Measurements from ENCODE around the gene CLASP1. TPM values are rescaled to one million over a fixed set of nuclear protein-coding genes. Genes with fewer than 3 reads are reported as not detected.
"Not testable (repeated sequence)": the region's sequence is repeated elsewhere in the genome, so short reads cannot be mapped to it uniquely, and the experiment has no call there.

The CLASP1 gene
- total RNA-seq = 31.0 TPM

DNA sequence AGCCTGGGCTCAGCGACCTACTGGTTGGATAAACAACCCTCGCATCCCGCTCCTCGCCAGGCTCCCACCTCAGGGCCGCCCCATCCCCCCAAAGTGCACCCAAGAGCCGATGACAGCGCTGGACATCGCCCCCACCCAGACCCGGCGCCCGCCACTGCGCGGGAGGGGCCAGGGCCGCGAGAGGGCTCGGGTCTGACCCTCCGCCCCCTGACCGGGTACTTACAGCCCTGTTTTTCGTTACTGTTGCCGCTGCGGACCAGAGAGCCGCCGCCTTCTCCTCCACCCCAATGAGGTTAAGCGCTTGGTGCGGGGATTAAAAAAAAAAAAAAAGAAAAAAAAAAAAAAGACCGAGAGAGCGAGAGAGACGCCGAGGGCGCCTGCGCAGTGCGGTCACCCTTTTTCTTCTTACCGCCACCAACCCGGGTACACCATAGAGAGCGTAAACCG lies at the start of gene CLASP1:
Gene CLASP1, minus strand, starts transcription at position 314 of the 447 bp plus-strand sequence. CDS start 43,567 bp downstream, outside the sequence.
- ATAC-seq = no peak

DNA sequence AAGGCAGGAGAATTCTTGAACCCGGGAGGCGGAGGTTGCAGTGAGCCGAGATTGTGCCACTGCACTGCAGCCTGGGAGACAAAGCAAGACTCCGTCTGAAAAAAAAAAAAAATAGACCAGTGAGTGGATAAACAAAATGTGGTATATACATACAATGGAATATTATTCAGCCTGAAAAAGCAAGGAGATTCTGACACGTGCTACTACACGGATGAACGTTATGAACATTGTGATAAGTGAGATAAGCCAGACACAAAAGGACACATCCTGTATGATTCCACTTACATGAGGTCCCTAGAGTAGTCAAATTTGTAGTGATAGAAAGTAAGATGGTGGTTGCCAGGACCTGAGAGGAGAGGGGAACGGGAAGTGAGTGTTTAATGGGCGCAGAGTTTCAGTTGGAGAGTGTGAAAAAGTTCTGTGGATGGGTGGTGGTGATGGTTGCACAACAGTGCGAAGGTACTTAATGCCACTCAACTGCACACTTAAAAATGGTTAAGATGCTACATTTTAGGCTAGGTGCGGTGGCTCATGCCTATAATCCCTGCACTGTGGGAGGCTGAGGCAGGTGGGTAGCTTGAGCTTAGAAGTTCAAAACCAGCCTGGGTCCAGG lies 49.2 kb upstream of the CLASP1 start:
- ATAC-seq = no peak

DNA sequence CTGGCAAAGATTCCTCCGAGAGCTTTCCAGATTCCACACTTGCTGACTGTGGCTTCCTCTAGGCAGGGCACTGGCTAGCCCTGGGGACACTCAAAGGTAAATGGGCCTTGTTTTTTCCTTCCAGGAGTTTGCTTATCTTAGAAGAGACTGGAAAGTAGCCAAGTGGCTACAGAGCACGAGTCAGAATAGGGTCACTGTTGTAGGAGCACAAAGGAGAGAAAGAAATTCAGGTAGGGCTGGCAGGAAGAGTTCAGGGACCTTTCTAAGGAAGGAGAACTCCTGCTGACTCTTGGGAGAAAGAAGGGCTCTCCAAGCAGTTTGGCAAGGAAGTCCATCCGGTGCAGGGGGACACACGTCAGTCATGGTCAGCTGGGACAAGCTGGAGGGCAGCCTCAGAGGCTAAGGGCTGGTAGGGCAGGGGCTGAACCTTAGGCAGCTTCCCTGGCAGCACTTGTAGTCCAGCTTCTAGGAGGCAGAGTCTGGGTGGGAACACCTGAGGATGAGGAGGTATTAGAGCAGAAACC lies 47.9 kb upstream of the CLASP1 start:
- ATAC-seq = no peak

GRCh38 chr2:121696410-121696930 lies 47.2 kb upstream of the CLASP1 start:
- no peak for ATAC-seq

DNA sequence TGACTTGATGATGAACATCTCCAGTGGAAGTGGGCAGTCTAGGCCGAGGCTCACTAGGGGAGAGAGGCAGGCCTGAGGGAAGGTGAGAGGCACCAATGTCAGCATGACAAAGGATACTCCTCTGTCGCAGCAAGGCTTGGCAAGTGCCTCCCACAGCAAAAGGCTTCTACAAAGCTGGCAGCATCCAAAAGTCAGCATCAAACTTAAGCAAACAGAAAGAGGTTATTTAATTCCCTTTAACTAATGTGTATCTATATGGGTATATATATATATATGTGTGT lies 45.8 kb upstream of the CLASP1 start:
- ATAC-seq = no peak

DNA sequence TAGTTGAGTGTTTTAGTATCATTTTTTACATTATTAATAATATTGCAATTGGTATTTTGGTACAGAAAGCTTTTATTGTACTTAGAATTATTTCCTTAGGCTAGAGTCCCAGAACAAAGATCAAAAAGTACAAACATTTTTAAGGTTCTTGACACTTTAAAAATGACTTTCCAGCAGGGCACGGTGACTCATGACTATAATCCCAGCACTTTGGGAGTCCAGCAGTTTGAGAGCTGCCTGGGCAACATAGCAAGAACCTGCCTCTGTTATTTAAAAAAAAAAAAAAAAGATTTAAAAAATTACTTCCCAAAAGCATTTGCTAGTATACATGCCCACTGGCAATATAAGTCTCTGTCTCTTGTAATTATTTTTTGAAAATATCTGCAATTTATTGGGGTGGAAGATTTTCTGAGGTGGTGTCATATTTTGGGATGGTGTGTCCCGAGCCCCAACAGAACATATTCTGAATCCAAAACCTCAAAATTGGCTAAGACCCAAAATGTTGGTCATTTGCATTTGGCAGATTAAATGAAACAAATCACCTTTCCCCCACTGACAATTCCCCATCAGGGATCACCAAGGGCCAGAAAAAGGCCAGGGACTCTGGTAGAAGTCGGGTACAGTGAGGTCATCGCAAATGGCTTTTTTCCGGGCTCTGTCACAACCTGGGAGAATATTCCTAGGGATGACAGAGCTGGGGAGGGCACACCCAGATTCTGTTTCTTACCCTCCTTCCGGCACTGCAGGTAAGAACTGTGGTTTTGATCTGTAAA lies 45.3 kb upstream of the CLASP1 start:
- ATAC-seq = peak; percentile 62

GRCh38 chr2:121690572-121690971 lies 41.3 kb upstream of the CLASP1 start:
- not testable (repeated sequence) for ATAC-seq

DNA sequence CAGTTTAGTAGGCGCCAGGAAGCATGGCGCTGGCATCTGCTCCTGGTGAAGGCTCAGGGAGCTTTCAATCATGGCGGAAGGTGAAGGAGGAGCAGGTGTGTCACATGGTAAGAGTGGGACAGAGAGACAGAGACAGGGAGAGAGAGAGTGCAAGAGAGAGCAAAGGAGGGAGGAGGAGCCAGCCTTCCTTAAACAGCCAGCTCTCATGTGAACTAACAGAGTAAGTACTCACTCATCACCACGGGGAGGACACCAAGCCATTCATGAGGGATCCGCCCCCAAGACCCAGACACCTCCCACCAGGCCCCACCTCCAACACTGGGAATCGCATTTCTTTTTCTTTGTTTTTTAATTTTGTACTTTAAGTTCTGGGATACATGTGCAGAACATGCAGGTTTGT lies 40.8 kb upstream of the CLASP1 start:
- no peak for ATAC-seq

DNA sequence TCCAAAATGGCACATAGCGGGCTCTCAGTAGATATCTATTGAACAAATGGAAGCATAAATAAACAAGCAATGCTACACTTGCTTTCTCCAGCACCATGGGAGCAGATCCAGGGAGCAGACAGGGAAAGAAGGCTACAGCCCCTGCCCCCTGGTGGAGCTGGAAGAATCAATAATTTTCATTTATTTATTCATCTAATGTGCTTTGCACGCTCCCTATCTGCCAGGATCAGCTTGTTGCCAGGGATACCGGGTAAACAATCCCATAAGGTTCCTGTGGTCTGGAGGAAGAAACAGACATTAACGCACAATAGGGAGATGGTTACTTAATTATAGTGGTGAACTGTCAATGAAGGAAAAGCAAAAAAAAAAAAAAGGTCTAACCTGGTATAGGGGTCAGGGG lies 40.1 kb upstream of the CLASP1 start:
- no peak for ATAC-seq

DNA sequence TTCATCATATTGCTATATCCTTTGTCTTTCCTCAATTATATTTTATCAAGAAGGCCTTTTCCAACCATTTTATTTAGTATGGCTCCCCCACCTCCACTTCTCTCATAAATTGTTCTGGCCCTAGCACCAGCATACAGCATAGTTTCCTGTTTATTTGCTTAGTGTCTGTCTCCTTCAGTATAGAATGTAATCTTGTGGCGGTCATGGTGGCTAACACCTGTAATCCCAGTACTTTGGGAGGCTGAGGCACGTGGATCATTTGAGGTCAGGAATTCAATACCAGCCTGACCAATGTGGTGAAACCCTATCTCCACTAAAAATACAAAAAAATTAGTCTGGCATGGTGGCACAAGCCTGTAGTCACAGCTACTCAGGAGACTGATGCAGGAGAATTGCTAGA lies 39.6 kb upstream of the CLASP1 start:
- ATAC-seq = no peak

- no peak for ATAC-seq
Measured at GRCh38 chr2:121686902-121687301, 37.6 kb upstream of the CLASP1 start.

DNA sequence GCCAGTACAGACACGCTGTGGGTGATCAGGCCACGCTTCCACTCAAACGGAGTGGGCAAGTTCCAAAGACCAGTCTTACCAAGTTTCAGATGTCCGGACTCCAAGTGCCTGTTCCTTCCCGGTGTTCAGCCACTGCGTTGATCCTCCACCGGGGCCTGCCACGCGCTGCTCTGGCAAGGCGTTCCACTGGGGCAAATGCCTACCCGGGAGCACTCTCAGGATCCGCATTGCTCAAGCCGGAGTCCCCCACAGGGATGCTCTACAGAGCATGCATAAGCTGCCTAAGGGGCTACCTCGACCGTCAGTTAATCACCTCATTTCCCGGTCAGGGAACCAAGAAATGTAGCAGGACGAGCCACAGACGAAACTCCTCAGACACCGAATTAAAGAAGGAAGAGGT lies 37.0 kb upstream of the CLASP1 start:
- no peak for ATAC-seq

DNA sequence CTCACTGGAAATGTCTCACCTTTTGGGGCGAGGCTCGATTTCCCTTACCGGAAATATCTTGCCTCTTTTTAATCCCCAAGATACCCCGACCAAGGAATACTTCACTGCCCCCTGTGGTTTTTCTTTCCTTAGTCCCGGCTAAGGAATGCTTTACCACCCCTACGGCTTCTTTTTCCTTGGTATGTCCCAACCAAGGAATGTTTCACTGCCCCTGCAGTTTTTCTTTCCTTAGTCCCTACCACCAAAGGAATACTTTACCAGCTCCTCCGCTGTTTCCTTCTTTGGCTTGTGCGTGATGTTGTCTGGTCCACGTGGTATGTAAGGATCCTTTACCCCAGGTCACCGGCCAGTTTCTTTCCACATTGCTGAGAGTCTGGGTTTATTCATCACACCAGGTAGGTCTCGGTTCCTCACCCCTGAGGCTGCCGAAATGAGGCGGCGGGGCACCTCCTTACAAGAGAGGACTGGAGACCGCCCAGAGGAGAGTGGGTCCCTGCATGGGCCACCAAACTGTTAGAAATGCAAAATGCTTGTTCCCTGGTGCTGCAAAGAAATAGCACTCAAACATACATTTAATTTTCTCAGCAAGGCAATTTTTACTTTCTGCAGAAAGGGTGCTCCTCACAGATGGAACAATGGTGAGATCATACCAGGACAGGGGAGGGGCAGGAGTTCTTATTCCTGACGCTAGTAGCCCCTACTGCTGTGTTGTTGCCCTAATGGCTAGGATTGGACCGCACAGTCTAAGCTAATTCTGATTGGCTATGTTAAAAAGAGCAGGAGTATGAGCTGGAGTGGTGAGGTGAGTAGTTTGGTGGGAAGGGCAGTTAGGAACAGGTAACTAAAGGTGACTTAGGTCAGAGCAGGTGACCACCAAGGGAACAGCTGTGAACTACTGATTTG lies 33.4 kb upstream of the CLASP1 start:
- no peak for ATAC-seq

- no peak for ATAC-seq
Measured at GRCh38 chr2:121677855-121678254, 28.6 kb upstream of the CLASP1 start.

DNA sequence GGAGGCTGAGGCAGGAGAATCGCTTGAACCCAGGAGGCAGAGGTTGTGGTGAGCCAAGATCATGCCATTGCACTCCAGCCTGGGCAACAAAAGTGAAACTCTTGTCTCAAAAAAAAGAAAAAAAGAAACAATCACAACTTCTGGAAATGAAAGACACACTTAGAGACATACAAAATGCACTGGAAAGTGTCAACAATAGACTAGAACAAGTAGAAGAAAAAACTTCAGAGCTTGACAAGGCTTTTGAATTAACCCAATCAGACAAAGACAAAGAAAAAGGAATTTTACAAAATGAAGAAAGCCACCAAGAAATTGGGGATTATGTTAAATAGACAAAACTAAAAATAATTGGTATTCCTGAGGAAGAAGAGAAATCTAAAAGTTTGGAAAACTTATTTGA lies 22.4 kb upstream of the CLASP1 start:
- not testable (repeated sequence) for ATAC-seq

- no peak for ATAC-seq
Measured at GRCh38 chr2:121670181-121670580, 20.9 kb upstream of the CLASP1 start.

DNA sequence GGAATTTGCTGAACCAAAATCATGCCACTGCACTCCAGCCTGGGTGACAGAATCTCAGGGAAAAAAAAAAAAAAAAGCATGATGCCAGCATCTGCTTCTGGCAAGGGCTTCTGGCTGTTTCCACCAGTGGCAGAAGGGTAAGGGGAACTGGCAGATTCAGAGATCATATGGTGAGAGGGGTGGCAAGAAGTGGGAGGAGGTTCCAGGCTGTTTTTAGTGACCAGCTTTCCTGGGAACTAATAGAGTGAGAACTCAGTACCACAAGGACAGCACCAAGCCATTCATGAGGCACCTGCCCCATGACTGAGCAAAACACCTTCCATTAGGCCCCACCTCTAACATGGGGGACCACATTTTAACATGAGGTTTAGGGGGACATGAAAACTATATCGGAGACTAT lies 18.4 kb upstream of the CLASP1 start:
- no peak for ATAC-seq

- no peak for ATAC-seq
Measured at GRCh38 chr2:121666042-121666441, 16.8 kb upstream of the CLASP1 start.

GRCh38 chr2:121665504-121665903 lies 16.2 kb upstream of the CLASP1 start:
- ATAC-seq = peak; percentile 76

GRCh38 chr2:121664713-121665112 lies 15.5 kb upstream of the CLASP1 start:
- ATAC-seq = peak; percentile 30

DNA sequence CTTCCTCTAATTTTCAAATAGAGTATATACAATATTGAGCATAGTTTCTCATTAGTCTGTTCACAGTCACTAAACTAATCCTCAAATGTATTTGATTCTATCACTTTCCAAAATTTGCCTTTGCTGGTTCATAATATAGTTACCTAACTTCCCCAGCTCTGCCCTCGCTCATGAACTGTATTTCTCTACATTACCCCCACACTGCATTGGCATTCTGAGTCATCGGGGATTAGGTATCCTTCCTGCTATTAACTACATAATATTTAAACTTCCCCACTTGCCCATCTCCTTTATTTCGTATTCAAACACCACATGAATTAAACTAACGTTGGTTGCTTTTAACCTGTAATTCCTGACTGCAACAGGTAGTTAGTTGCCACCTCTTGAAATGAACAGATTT lies 14.8 kb upstream of the CLASP1 start:
- peak; percentile 67 for ATAC-seq

- ATAC-seq = no peak
Measured at GRCh38 chr2:121663434-121663833, 14.2 kb upstream of the CLASP1 start.

DNA sequence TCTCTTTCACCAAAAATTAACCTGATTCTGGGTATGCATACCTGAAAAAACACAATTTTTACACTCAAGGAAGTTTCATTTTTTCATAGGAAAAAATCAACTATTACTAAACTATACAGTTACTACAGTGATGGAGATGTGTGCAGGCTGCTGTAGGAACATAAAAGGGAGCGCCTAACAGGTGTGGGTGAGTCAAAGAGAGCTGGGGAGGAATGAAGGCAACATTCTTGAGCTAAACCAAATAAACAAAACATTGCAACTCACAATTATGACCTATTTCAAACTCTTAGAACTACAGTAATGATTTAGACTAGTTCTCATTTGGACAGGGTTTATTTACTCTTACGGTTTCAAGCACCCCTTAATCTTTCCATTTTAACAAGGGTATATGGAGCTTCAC lies 13.4 kb upstream of the CLASP1 start:
- ATAC-seq = peak; percentile 66

Data from esophagus mucosa (tissue), 1 donor.